GM23248 (cell line): Measurements from ENCODE around the gene RPS6KC1. TPM values are rescaled to one million over a fixed set of nuclear protein-coding genes. Genes with fewer than 3 reads are reported as not detected.
A peak's percentile ranks its signal among the peaks of the same experiment; 100 is the strongest.
"Not testable (repeated sequence)": the region's sequence is repeated elsewhere in the genome, so short reads cannot be mapped to it uniquely, and the experiment has no call there.

ENCODE experiments used
- DNase-seq: peaks from one replicate; pipeline ENCODE4 v3.0.0-alpha.2; 2015
- H2AFZ ChIP-seq: fragments of 200-600 bp; sonication (generic); 2 replicates; pipeline ENCODE4 v1.6.1; 2016; ENCODE audit warnings: antibody characterized with exemption
- H3F3A ChIP-seq: fragments of 200-600 bp; sonication (generic); 2 replicates; pipeline ENCODE4 v1.6.1; 2016; ENCODE audit warnings: mild to moderate bottlenecking, antibody characterized with exemption, mixed run types; ENCODE audit not compliant: insufficient read depth
- H3K27ac ChIP-seq: fragments of 200-600 bp; sonication (generic); 2 replicates; pipeline ENCODE4 v1.5.1; 2016; ENCODE audit warnings: mild to moderate bottlenecking
- H3K27me3 ChIP-seq: fragments of 200-600 bp; sonication (generic); replicated peaks from 2 replicates; pipeline ENCODE4 v1.6.1; 2016; ENCODE audit warnings: mild to moderate bottlenecking; ENCODE audit not compliant: insufficient read depth
- H3K36me3 ChIP-seq: fragments of 200-600 bp; sonication (generic); 2 replicates; pipeline ENCODE4 v1.6.1; 2016; ENCODE audit warnings: low read depth, mild to moderate bottlenecking
- H3K4me1 ChIP-seq: fragments of 200-600 bp; sonication (generic); 2 replicates; pipeline ENCODE4 v1.6.1; 2016; ENCODE audit warnings: mild to moderate bottlenecking; ENCODE audit not compliant: insufficient read depth
- H3K4me2 ChIP-seq: fragments of 200-600 bp; sonication (generic); one replicate; pipeline ENCODE4 v1.6.1; 2016; ENCODE audit warnings: mild to moderate bottlenecking; ENCODE audit not compliant: unreplicated experiment
- H3K4me3 ChIP-seq: fragments of 200-600 bp; sonication (generic); 2 replicates; pipeline ENCODE4 v1.5.1; 2016; ENCODE audit warnings: mild to moderate bottlenecking
- H3K79me2 ChIP-seq: fragments of 200-600 bp; sonication (generic); 2 replicates; pipeline ENCODE4 v1.6.1; 2016; ENCODE audit warnings: mild to moderate bottlenecking; ENCODE audit not compliant: insufficient read depth
- H3K9ac ChIP-seq: fragments of 200-600 bp; sonication (generic); 2 replicates; pipeline ENCODE4 v1.6.1; 2016; ENCODE audit warnings: mild to moderate bottlenecking
- H3K9me2 ChIP-seq: fragments of 200-600 bp; sonication (generic); 2 replicates; pipeline ENCODE4 v1.6.1; 2016; ENCODE audit warnings: mixed run types, mild to moderate bottlenecking, moderate library complexity; ENCODE audit not compliant: insufficient read depth
- H3K9me3 ChIP-seq: fragments of 200-600 bp; sonication (generic); one replicate; pipeline ENCODE4 v1.6.1; 2017; ENCODE audit warnings: low read depth
- H4K20me1 ChIP-seq: fragments of 200-600 bp; sonication (generic); 2 replicates; pipeline ENCODE4 v1.6.0; 2016; ENCODE audit not compliant: insufficient read depth
- EZH2 ChIP-seq: fragments of 200-600 bp; sonication (generic); IDR thresholded peaks from 2 replicates; pipeline ENCODE4 v1.6.1; 2018; ENCODE audit warnings: antibody characterized with exemption, mild to moderate bottlenecking; ENCODE audit not compliant: insufficient read depth, poor library complexity, severe bottlenecking
- EZH2phosphoT487 ChIP-seq: fragments of 200-600 bp; sonication (generic); IDR thresholded peaks from 2 replicates; pipeline ENCODE4 v1.6.1; 2018; ENCODE audit warnings: antibody characterized with exemption, moderate library complexity, mild to moderate bottlenecking, low read depth; ENCODE audit not compliant: insufficient read depth
- WGBS, 2 experiments: methylation state at CpG; one replicate each; pipeline ENCODE4 v1.1.6; 2015 to 2017; ENCODE audit warnings: low lambda C conversion rate in 2 of 2, low coverage in 1 of 2; ENCODE audit errors: missing lambda C conversion rate in 2 of 2; 5-methylcytosine and 5-hydroxymethylcytosine counted together
- in situ Hi-C: fragments of 300-500 bp; cut with MboI; formaldehyde crosslinking; loops from 2 replicates; pipeline ENCODE4 v1.15.0; 2020
- polyA plus RNA-seq: library from polyadenylated mRNA; unstranded; fragments of >200 nt; fragmentation: Nextera tagmentation; extraction: Ambion mirVana; gene quantifications from 2 replicates; pipeline ENCODE4 v1.2.1, GENCODE V29; 2016
- total RNA-seq: library from RNA; depleted of rRNA; stranded (reverse); fragments of >200 nt; shearing (Covaris generic); gene quantifications from 2 replicates; pipeline ENCODE4 v1.2.3, GENCODE V29; 2014

The RPS6KC1 gene
- total and polyA plus RNA-seq, 2 experiments from 2014 or later, result 16.4 to 16.8 TPM

GRCh38 chr1:213015099-213016050 lies 35.7 kb upstream of the RPS6KC1 start, which contains the start of gene ANGEL2:
ANGEL2 (minus strand) TSS chr1:213015867; CDS start chr1:213015671, 196 bp downstream.
- WGBS, 2 experiments, result 0 to 1% methylated on average over 39 to 66 of the region's 66 CpGs
- H3K9ac ChIP-seq, result peak within 1 kb of the TSS; percentile 86
- H3K27me3 ChIP-seq, result no peaks in the 10 kb centered on the region
- H4K20me1 ChIP-seq, result no peaks in the 10 kb centered on the region
- H3K27ac ChIP-seq, result peak within 1 kb of the TSS; percentile 83
- H3K79me2 ChIP-seq, result peaks cover 47% of the 10 kb centered on the region
- H2AFZ ChIP-seq, result peak within 1 kb of the TSS; percentile 96
- H3K9me3 ChIP-seq, result no peaks in the 10 kb centered on the region
- H3K4me2 ChIP-seq, result peak within 1 kb of the TSS; percentile 93
- in situ Hi-C loops, result no loop called here
- DNase-seq, result peak; percentile 98
- no peaks in the 10 kb centered on the region for H3K9me2 ChIP-seq
- peaks cover 12% of the 10 kb centered on the region for H3K4me1 ChIP-seq
- no peaks in the 10 kb centered on the region for H3F3A ChIP-seq
- TF ChIP-seq EZH2phosphoT487 (no peak), EZH2 (no peak)
- H3K36me3 ChIP-seq, result peaks cover 6% of the 10 kb centered on the region; the same call in 1 of the 2 replicates
- peak within 1 kb of the TSS; percentile 92 for H3K4me3 ChIP-seq

- no peak overlapping the region for H3K9ac ChIP-seq
- H3K4me1 ChIP-seq, result peaks cover 12% of the 10 kb centered on the region
- H3K9me3 ChIP-seq, result no peaks in the 10 kb centered on the region
- TF ChIP-seq EZH2phosphoT487, result no peak
- 92 to 94% methylated on average over 9 of the region's 9 CpGs for WGBS, 2 experiments
- H3K27ac ChIP-seq, result no peak overlapping the region
- peak; percentile 10 for DNase-seq
- H3F3A ChIP-seq, result no peaks in the 10 kb centered on the region
- in situ Hi-C loops, result no loop called here
- H3K9me2 ChIP-seq, result no peaks in the 10 kb centered on the region; the same call in 1 of the 2 replicates
- H2AFZ ChIP-seq, result peak overlapping the region; percentile 96
- no peaks in the 10 kb centered on the region for H3K36me3 ChIP-seq
- no peaks in the 10 kb centered on the region for H4K20me1 ChIP-seq
- peaks cover 24% of the 10 kb centered on the region for H3K79me2 ChIP-seq
- no peaks in the 10 kb centered on the region for H3K27me3 ChIP-seq
- no peak overlapping the region for H3K4me2 ChIP-seq
- H3K4me3 ChIP-seq, result no peak overlapping the region
Measured at GRCh38 chr1:213017447-213018273, 33.4 kb upstream of the RPS6KC1 start.

- Histone ChIP-seq H3K9me2 (no peaks in the 10 kb centered on the region; the same call in 1 of the 2 replicates), H3K27me3 (no peaks in the 10 kb centered on the region), H3K4me3 (no peak overlapping the region), H3K79me2 (peaks cover 7% of the 10 kb centered on the region), H2AFZ (no peak overlapping the region), H3K4me2 (no peak overlapping the region), H4K20me1 (no peaks in the 10 kb centered on the region), H3K27ac (no peak overlapping the region), H3F3A (no peaks in the 10 kb centered on the region), H3K9ac (no peak overlapping the region), H3K9me3 (no peaks in the 10 kb centered on the region), H3K4me1 (peaks cover 2% of the 10 kb centered on the region), H3K36me3 (no peaks in the 10 kb centered on the region)
- in situ Hi-C loops, result no loop called here
- WGBS, 2 experiments, result 67 to 71% methylated on average over 4 of the region's 4 CpGs
- DNase-seq, result no peak
- TF ChIP-seq EZH2phosphoT487 (no peak), EZH2 (no peak)
Measured at GRCh38 chr1:213019450-213019849, 31.6 kb upstream of the RPS6KC1 start.

GRCh38 chr1:213020016-213020415 lies 31.0 kb upstream of the RPS6KC1 start:
- WGBS, 2 experiments, result 93 to 94% methylated on average over 3 of the region's 3 CpGs
- Histone ChIP-seq H3K27ac (no peak overlapping the region), H3K27me3 (no peaks in the 10 kb centered on the region), H4K20me1 (no peaks in the 10 kb centered on the region), H3F3A (no peaks in the 10 kb centered on the region), H3K4me1 (no peaks in the 10 kb centered on the region), H3K36me3 (no peaks in the 10 kb centered on the region), H3K9me2 (no peaks in the 10 kb centered on the region; the same call in 1 of the 2 replicates), H2AFZ (no peak overlapping the region), H3K9me3 (no peaks in the 10 kb centered on the region), H3K79me2 (peaks cover under 1% of the 10 kb centered on the region; the same call in 1 of the 2 replicates), H3K9ac (no peak overlapping the region), H3K4me2 (no peak overlapping the region), H3K4me3 (no peak overlapping the region)
- no peak for DNase-seq
- TF ChIP-seq EZH2 (no peak), EZH2phosphoT487 (no peak)
- in situ Hi-C loops, result no loop called here

GRCh38 chr1:213027024-213027423 lies 24.0 kb upstream of the RPS6KC1 start:
- H3K4me1 ChIP-seq, H3K9me3 ChIP-seq, in situ Hi-C loops, DNase-seq, H3K4me3 ChIP-seq, H3K79me2 ChIP-seq, H3F3A ChIP-seq, H3K4me2 ChIP-seq, H3K9ac ChIP-seq, H3K27ac ChIP-seq, H4K20me1 ChIP-seq, H3K9me2 ChIP-seq, H3K36me3 ChIP-seq, H2AFZ ChIP-seq: not testable (repeated sequence)
- 31 to 33% methylated on average over 3 of the region's 3 CpGs for WGBS, 2 experiments
- H3K27me3 ChIP-seq, result peaks cover 14% of the 10 kb centered on the region
